Renal pelvis (tissue), 4 donors: Measurements from ENCODE around the gene GNG8. TPM values are rescaled to one million over a fixed set of nuclear protein-coding genes. Genes with fewer than 3 reads are reported as not detected.
A peak's percentile ranks its signal among the peaks of the same experiment; 100 is the strongest.
"Not testable (repeated sequence)": the region's sequence is repeated elsewhere in the genome, so short reads cannot be mapped to it uniquely, and the experiment has no call there.

Source experiments
- DNase-seq: peaks from one replicate; pipeline ENCODE4 v3.0.0-alpha.2; 2013
- polyA plus RNA-seq, 3 donors: library from polyadenylated mRNA; unstranded; fragments of 120-200 nt; gene quantifications; one replicate each; pipeline ENCODE4 v1.2.1, GENCODE V29; 2013; ENCODE audit not compliant: insufficient read length in 3 of 3

Gene GNG8
- polyA plus RNA-seq, 3 donors = 4.4 to 7.3 (median 6.0) TPM

GRCh38 chr19:46648060-46648960 is 12.3 kb upstream of the GNG8 start:
- DNase-seq = no peak

GRCh38 chr19:46646402-46646801 is 10.4 kb upstream of the GNG8 start:
- DNase-seq = no peak

GRCh38 chr19:46644720-46645119 is 8.7 kb upstream of the GNG8 start:
- no peak for DNase-seq

DNA sequence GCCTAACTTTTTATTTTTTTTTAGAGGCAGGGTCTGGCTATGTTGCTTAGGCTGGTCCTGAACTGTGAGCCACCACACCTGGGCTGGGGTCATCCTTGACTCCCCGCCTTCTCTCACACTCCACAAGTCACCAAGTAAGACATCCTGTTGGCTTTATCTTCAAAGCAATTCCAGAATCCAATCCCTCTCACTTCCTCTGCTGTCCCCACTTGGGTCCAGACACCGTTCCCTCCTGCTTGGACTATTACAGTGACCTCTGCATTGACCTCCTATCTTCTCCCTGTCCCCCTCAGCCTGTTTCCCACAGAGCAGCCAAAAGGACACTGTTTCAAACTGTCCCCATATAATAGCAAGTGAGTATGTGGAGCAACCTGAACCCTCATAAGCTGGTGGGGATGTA is 4.7 kb upstream of the GNG8 start:
- no peak for DNase-seq

DNA sequence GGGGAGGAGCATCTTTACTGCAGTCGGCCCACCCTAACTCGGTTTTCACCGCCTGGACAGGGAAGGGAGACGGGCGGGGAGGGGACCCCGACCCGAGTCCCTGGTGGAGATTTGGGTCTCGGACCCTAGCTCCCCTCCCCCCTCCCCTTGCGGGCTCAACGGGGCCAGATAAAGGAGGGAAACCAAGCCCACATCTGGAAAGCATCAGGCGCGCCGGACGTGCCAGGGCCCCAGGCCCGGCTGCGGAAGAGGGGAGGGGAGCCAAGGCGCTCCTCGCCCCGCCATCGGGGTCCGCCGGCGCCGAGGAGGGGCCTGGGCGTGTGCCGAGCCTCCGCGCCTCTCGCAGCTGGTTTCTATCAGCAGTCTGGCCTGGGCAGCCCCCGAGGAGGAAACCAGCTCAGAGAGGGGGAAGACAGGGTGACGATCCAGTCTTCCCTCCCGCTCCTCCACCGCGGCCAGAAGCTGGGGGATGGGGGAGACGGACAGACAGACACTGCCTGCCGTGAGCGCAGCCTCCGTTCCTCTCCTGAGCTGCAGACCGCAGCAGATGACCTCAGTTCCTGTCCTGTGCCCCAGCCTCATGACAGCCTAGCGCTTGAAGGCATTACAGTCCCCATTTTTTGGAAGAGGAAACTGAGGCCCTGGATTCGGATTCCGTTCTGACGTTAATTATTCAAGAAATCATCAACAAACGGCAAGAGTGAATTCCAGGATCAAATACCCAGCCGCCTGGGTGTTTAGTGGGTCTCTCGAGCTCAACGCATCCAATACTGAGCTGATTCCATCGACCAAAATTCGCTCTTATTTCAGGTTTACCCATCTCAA is 3.6 kb upstream of the GNG8 start:
- peak; percentile 88 for DNase-seq

- no peak for DNase-seq
Observed at GRCh38 chr19:46637224-46637623, 1.2 kb upstream of the GNG8 start.

- DNase-seq = no peak
Observed at GRCh38 chr19:46634656-46635218, 1.3 kb downstream of the GNG8 start.

DNA sequence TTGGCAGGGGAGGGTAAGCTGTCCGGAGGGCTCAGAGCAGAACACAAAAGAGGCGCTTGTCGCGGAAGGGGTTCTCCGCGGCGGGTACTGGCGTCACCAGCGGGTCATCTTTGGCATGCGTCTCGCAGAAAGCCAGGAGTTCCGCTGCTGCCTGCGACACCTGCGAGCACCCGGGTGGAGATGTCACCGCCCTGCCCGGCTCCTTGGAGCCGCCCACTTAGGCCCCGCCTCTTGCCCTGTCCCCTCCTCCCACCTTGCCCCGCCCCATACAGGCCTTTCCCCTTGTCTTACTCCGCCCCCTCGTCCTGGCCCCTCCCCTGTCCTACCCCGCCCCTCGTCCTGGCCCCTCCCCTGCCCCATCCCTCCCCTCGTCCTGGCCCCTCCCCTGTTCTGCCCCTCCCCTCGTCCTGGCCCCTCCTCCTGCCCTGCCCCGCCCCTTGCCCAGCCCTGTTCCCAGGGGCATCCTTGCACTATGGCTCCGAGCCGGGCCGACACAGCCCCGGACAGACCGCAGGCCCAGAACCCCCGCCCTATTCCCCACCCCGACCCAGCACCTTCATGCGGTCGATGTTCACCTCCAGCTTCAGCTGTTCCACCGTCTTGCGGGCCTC is 1.9 kb downstream of the GNG8 start:
- no peak for DNase-seq

DNA sequence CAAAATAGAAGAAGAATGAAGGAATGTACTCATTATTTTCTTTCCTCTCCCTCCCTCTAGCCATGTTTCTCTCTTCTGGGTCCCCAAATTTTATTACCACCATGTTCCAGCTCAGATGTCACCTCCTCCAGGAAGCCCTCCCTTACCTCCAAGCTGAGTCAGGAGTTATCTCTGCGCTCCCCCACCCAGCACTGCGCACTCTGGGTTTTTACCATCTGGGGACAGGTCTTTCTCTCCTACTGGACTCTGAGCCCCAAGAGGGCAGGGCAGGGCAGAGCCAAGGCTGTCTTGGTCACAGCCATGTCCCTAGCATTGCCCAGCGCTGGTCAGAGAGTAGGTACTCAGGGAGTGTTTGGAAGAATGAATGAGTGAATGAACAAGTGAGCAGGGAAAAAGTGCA is 2.9 kb downstream of the GNG8 start:
- no peak for DNase-seq

DNA sequence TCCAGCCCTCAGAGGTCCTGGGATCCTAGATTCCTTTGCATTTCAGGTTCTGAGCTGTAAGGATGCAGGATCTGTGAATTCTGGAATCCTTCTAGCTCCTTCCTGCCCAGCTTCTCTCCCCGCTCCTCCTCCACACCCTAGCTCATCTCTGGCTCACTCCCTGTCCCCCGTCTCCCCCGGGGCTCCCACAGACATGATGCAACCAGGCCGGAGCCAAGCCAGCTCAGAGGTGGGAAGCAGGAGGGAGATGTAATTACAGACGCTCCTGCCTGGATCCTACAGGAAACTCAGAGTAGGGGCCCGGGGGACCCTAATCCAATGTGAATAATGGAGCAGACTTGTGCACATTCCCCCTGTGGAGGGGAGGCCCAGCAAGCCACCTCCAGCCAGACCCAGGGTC is 4.5 kb downstream of the GNG8 start:
- no peak for DNase-seq

- no peak for DNase-seq
Observed at GRCh38 chr19:46630586-46631205, 5.3 kb downstream of the GNG8 start.

- DNase-seq = no peak
Observed at GRCh38 chr19:46629546-46630025, 6.4 kb downstream of the GNG8 start.

DNA sequence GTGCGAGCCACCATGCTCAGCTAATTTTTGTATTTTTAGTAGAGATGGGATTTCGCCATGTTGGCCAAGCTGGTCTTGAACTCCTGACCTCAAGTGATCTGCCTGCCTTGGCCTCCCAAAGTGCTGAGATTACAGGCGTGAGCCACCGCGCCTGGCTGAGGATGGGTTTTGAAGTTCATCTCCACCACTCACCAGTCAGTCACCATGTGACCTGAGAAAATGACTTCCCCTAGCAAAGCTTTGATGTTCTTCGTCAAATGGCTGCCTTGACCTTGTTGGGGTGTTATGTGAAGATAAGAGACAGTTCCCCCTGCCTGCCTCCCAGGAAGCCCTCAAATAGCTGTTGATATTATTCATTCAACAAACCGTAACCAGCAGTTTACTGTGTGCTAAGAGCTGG is 7.0 kb downstream of the GNG8 start:
- not testable (repeated sequence) for DNase-seq

GRCh38 chr19:46626446-46626845 is 9.6 kb downstream of the GNG8 start:
- no peak for DNase-seq

DNA sequence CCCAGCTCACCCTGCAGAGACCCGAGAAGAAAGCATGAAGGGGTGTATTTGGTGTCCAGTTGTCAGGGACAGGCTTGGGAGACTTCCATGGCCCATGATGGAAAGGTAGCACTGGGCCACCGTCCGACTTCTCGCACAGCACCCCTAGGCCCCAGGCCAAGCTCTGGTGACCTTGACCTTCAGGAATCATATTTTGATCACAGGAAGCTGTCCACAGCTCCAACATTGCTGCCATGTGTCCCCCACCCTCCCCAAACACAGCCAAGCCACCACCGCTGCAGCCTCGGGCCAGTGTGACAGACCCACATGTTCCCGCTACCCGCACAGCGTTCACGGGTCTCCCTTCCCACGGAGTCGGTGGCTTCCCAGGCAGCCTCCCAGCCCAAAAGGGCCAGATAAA is 10.3 kb downstream of the GNG8 start:
- no peak for DNase-seq

DNA sequence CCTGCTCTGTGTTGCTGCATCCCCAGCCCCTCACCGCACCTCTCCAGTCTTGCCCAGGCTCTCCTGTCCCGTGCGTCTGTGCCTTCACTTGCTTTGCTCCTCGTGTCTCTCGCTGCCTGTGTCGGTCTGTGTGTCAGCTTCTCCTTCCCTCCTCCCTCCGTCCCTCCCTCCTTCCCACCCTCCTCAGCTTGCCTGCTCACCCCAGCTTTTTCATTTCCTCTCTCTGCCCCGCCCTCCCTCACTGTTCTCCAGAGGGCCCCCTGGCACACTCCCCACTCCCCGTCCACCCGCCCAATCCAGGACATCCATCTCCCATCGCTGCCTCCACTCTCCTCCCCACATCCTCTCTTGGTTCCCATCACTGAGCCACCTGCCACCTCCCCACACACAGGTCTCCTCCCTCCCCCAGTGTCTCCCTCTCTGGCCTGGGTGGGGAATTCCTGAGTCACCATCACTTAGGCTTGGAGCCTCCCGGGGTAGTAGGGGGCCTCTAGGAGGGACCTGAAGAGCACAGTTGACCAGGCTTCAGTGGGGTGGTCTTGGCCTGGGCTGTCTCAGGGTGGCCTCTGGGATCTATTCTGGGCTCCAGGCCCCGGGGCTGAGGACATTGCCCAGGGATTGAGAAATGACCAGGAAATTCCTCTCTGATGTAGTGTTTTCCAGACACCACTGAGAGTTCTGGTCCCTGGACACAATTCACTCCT is 10.9 kb downstream of the GNG8 start, which contains the start of gene PTGIR:
Gene PTGIR, minus strand, starts transcription at position 132 of the 704 bp plus-strand sequence. CDS start 864 bp downstream, outside the sequence.
- DNase-seq = no peak

DNA sequence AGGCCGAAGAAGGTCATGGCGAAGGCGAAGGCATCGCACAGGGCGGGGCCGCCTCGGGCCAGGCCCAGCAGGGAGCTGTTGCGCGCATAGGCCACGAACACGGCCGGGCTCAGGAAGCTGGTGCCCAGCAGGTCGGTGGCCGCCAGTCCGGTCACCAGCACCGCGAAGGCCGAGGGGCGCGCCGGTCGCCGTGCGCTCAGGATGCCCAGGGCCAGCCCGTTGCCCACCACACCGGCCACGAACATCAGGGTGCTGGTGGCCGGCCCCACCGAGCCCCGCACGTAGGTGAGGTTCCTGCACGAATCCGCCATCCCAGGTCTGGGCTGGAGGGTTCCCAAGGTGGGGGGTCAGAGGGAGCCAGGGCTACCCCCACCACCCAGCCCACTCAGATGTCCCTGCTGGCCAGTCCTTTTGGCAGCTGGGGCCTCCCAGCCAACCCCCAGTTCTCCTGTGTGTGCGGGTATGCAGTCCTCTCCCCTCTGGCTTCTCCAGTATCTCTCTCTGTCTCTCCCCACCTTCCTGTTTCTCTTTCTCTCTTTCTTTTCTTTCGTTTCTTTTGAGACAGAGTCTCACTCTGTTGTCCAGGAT is 12.0 kb downstream of the GNG8 start:
- DNase-seq = no peak

DNA sequence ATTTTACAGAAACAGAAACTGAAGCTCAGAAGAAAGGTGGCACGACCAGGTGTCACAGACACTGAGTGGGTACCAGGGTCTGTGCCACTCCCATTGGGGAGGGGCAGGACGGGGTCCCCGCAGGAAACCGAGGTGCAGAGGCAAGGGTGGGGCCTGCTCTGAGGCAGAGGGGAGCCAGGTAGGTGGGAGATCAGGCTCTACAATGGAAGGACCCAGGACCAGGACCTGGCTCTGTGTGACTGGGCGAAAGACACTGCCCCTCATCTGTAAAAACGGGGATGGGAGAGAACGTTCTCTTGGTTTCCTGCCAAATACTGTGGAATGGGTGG is 13.9 kb downstream of the GNG8 start:
- DNase-seq = no peak

DNA sequence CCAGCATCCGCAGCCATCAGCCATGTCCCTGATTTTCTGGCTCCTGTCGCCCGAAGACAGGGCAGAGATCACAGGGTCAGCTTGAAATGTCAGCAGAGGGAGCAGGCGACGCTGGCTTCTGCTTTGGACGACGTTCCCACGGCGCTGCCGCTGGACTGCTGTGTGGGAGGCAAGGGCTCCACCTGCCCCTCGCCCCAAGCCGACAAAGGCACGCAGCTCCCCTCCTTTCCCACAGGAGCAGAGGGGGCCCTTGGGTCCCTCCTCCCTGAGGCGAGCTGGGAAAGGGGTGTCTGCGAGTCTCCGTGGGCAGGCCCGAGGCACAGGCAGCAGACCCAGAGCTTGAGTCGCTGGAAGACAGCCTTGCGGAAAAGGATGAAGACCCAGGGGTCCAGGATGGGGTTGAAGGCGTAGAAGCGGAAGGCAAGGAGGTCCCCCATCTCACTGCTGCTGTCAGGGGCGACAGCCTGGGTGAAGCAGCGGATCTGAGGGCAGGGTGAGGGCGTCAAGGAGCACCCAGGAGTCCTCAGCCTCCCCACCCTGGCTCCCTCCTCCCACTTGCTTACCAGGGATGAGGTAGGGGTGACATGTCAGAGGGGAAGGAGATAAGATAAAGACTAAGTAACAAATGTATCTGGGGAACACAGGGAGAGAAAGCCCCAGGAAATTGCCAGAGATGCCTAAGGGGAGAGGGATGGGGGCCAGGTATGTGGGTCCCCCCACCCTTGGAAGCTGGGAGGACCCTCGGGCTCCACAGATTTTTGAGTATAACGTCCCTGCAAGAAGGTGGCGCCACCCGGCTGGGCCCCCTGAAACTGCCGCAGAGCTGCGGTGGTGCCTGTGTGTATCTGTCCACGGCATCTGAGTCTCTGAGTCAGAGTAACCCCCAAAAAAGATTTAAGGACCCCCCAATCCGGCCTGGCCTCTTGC is 14.5 kb downstream of the GNG8 start:
- DNase-seq = no peak
